Fibroblast of the aortic adventitia (primary cell): ENCODE data around the gene ZNF778. TPM values are rescaled to one million over a fixed set of nuclear protein-coding genes. Genes with fewer than 3 reads are reported as not detected.
A peak's percentile ranks its signal among the peaks of the same experiment; 100 is the strongest.
"Not testable (repeated sequence)": the region's sequence is repeated elsewhere in the genome, so short reads cannot be mapped to it uniquely, and the experiment has no call there.

Source experiments
- DNase-seq: peaks from one replicate; pipeline ENCODE4 v3.0.0-alpha.2; 2010; ENCODE audit warnings: low read depth
- H3K4me3 ChIP-seq: 2 replicates; pipeline ENCODE4 v1.5.1; 2011; ENCODE audit warnings: low read depth, mild to moderate bottlenecking, control low read depth, low read length, moderate library complexity
- CTCF ChIP-seq: IDR thresholded peaks from 2 replicates; pipeline ENCODE4 v1.5.1; 2011; ENCODE audit warnings: mild to moderate bottlenecking, low read length, control low read depth, inconsistent platforms; ENCODE audit not compliant: insufficient read depth
- total RNA-seq: library from RNA; depleted of rRNA; stranded (reverse); fragments of >200 nt; gene quantifications from 2 replicates; pipeline ENCODE4 v1.2.3, GENCODE V29; 2012; ENCODE audit warnings: low replicate concordance

The ZNF778 gene
- total RNA-seq, 1 donor = 8.0 TPM

GRCh38 chr16:89179656-89180315, 37.7 kb upstream of the ZNF778 start:
- TF ChIP-seq CTCF = no peak
- no peak for DNase-seq
- no peak overlapping the region for H3K4me3 ChIP-seq

GRCh38 chr16:89183463-89183862, 34.0 kb upstream of the ZNF778 start:
- DNase-seq = no peak
- H3K4me3 ChIP-seq = no peak overlapping the region
- no peak for TF ChIP-seq CTCF

GRCh38 chr16:89183975-89184676, 33.4 kb upstream of the ZNF778 start:
- DNase-seq = no peak
- no peak overlapping the region for H3K4me3 ChIP-seq
- TF ChIP-seq CTCF = no peak

GRCh38 chr16:89184677-89184932, 32.9 kb upstream of the ZNF778 start:
- TF ChIP-seq CTCF = no peak
- no peak overlapping the region for H3K4me3 ChIP-seq

GRCh38 chr16:89184933-89185794, 32.3 kb upstream of the ZNF778 start:
- TF ChIP-seq CTCF = no peak
- H3K4me3 ChIP-seq = no peak overlapping the region
- DNase-seq = no peak

More at GRCh38 chr16:89184677-89184932, 32.9 kb upstream of the ZNF778 start:
- no peak for DNase-seq

GRCh38 chr16:89185887-89186592, 31.5 kb upstream of the ZNF778 start:
- DNase-seq = not testable (repeated sequence)

GRCh38 chr16:89186593-89187031, 30.9 kb upstream of the ZNF778 start:
- not testable (repeated sequence) for H3K4me3 ChIP-seq
- peak; percentile 23 for DNase-seq

More at GRCh38 chr16:89185887-89186592, 31.5 kb upstream of the ZNF778 start:
- H3K4me3 ChIP-seq = not testable (repeated sequence)
